ENCODE measurements around the gene CDKAL1.

The CDKAL1 gene

GRCh38 chr6:21123507-21124436 is 589.5 kb downstream of the CDKAL1 start:
- no peak for DNase-seq

GRCh38 chr6:21128601-21129000 is 594.3 kb downstream of the CDKAL1 start:
- DNase-seq, result no peak

- no peak for DNase-seq
Measured at GRCh38 chr6:21131406-21131805, 597.1 kb downstream of the CDKAL1 start.

GRCh38 chr6:21132446-21132845 is 598.2 kb downstream of the CDKAL1 start:
- no peak for DNase-seq

- no peak for DNase-seq
Measured at GRCh38 chr6:21132856-21133838, 598.9 kb downstream of the CDKAL1 start.

GRCh38 chr6:21133901-21134300 is 599.6 kb downstream of the CDKAL1 start:
- no peak for DNase-seq

- no peak for DNase-seq
Measured at GRCh38 chr6:21134356-21134755, 600.1 kb downstream of the CDKAL1 start.

- no peak for DNase-seq
Measured at GRCh38 chr6:21135484-21136013, 601.3 kb downstream of the CDKAL1 start.

GRCh38 chr6:21137700-21138335 is 603.6 kb downstream of the CDKAL1 start:
- DNase-seq, result no peak

- DNase-seq, result no peak
Measured at GRCh38 chr6:21138336-21139069, 604.2 kb downstream of the CDKAL1 start.

GRCh38 chr6:21140966-21141365 is 606.7 kb downstream of the CDKAL1 start:
- DNase-seq, result no peak

- DNase-seq, result no peak
Measured at GRCh38 chr6:21141616-21142303, 607.5 kb downstream of the CDKAL1 start.

- no peak for DNase-seq
Measured at GRCh38 chr6:21142741-21143140, 608.5 kb downstream of the CDKAL1 start.

GRCh38 chr6:21143645-21144044 is 609.4 kb downstream of the CDKAL1 start:
- no peak for DNase-seq

GRCh38 chr6:21144928-21145327 is 610.7 kb downstream of the CDKAL1 start:
- no peak for DNase-seq

GRCh38 chr6:21147995-21148394 is 613.7 kb downstream of the CDKAL1 start:
- DNase-seq, result no peak

GRCh38 chr6:21149470-21149869 is 615.2 kb downstream of the CDKAL1 start:
- no peak for DNase-seq

GRCh38 chr6:21150667-21151066 is 616.4 kb downstream of the CDKAL1 start:
- no peak for DNase-seq

- no peak for DNase-seq
Measured at GRCh38 chr6:21151119-21151518, 616.9 kb downstream of the CDKAL1 start.

- DNase-seq, result no peak
Measured at GRCh38 chr6:21151530-21151929, 617.3 kb downstream of the CDKAL1 start.

- no peak for DNase-seq
Measured at GRCh38 chr6:21157186-21157929, 623.1 kb downstream of the CDKAL1 start.

Data from NCI-H187 treated with DMSO at 0.1 percent for 48 hours (cell line).